ENCODE data around the gene NXN.
"Not testable (repeated sequence)": the region's sequence is repeated elsewhere in the genome, so short reads cannot be mapped to it uniquely, and the experiment has no call there.

The NXN gene

GRCh38 chr17:791829-792228, 187.7 kb downstream of the NXN start:
- no peak for DNase-seq

GRCh38 chr17:790874-791247, 188.7 kb downstream of the NXN start:
- not testable (repeated sequence) for DNase-seq

- DNase-seq, result not testable (repeated sequence)
Measured at GRCh38 chr17:789931-790873, 189.4 kb downstream of the NXN start.

- DNase-seq, result no peak
Measured at GRCh38 chr17:789160-789840, 190.3 kb downstream of the NXN start.

GRCh38 chr17:788551-788950, 191.0 kb downstream of the NXN start:
- no peak for DNase-seq

GRCh38 chr17:787641-788221, 191.8 kb downstream of the NXN start:
- no peak for DNase-seq

- DNase-seq, result not testable (repeated sequence)
Measured at GRCh38 chr17:785901-786300, 193.7 kb downstream of the NXN start.

GRCh38 chr17:784143-784542, 195.4 kb downstream of the NXN start:
- DNase-seq, result no peak

GRCh38 chr17:781805-782731, 197.5 kb downstream of the NXN start, which contains the start of the genes GLOD4 and MRM3:
Gene GLOD4 (minus strand): TSS chr17:782280. CDS start chr17:782255, 25 bp downstream.
Gene MRM3 (plus strand): TSS chr17:782353. CDS start chr17:782379, 26 bp downstream.
- peak; percentile 12 for DNase-seq

- DNase-seq, result no peak
Measured at GRCh38 chr17:778096-778495, 201.5 kb downstream of the NXN start.

GRCh38 chr17:774313-774584, 205.3 kb downstream of the NXN start:
- DNase-seq, result no peak

GRCh38 chr17:773467-774312, 205.9 kb downstream of the NXN start:
- no peak for DNase-seq

- no peak for DNase-seq
Measured at GRCh38 chr17:773016-773415, 206.6 kb downstream of the NXN start.

GRCh38 chr17:767076-767475, 212.5 kb downstream of the NXN start:
- no peak for DNase-seq

- DNase-seq, result no peak
Measured at GRCh38 chr17:760371-760770, 219.2 kb downstream of the NXN start.

- DNase-seq, result no peak
Measured at GRCh38 chr17:759964-760363, 219.6 kb downstream of the NXN start.

GRCh38 chr17:756010-756567, 223.5 kb downstream of the NXN start:
- not testable (repeated sequence) for DNase-seq

GRCh38 chr17:755319-755961, 224.1 kb downstream of the NXN start:
- DNase-seq, result not testable (repeated sequence)

- DNase-seq, result no peak
Measured at GRCh38 chr17:753418-753817, 226.2 kb downstream of the NXN start.

- peak; percentile 50 for DNase-seq
Measured at GRCh38 chr17:752620-753219, 226.9 kb downstream of the NXN start.

Data from DMS79 (cell line).